Right forelimb (tissue), 1 donor: ENCODE data around the gene XPO6.

Experiments
- DNase-seq: peaks from one replicate; pipeline ENCODE4 v3.0.0-alpha.2; 2018

Gene XPO6

DNA sequence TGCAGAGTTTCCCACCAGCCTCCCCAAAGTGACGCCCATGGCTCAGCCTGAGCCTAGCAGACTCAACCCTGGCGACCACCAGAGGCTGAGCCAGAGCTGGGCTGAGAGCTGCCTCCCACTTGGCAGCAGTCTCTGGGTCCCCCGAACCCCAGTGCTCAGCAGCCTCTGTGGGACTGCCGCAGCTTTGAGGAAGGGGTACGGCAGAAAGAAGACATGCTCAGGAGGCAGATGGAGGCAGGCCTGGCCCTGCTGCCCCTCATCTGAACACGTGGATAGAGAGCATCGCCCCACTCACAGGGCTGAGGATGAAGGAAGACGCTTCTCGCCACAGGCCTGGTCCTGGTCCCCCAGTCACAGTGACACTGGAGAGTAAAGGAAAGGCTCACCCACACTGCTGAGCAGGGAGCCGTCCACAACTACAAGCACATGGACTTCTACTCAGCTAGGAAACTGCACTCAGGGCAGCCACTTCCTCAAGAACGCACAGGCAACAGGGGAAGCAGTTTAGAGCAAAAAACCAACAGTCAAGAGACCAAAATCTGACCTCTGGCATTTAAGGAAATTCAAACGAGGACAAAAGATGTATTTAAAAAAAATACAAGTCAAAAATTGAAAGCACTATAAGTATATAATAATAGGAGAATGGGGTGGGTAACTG, 103.0 kb downstream of the XPO6 start:
- no peak for DNase-seq

DNA sequence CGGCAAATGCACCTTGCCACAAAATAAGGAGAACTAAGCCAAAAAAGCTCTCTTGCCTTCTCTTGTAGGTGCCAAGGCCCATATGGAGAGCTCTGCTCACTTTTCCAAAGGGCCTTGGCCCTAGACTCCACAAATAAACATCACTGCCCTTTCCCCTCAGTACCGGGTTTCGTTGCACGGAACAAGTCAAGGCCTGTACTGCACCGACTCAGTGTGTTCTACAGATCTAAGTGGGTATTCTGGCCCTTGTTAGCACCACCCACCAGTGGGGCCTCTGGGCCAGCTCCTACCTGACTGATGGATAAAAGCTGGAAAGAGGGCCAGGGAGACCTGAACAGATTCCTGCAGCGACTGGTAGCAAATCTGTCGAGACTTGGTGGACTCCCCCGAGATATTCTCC, 104.5 kb downstream of the XPO6 start:
- no peak for DNase-seq

DNA sequence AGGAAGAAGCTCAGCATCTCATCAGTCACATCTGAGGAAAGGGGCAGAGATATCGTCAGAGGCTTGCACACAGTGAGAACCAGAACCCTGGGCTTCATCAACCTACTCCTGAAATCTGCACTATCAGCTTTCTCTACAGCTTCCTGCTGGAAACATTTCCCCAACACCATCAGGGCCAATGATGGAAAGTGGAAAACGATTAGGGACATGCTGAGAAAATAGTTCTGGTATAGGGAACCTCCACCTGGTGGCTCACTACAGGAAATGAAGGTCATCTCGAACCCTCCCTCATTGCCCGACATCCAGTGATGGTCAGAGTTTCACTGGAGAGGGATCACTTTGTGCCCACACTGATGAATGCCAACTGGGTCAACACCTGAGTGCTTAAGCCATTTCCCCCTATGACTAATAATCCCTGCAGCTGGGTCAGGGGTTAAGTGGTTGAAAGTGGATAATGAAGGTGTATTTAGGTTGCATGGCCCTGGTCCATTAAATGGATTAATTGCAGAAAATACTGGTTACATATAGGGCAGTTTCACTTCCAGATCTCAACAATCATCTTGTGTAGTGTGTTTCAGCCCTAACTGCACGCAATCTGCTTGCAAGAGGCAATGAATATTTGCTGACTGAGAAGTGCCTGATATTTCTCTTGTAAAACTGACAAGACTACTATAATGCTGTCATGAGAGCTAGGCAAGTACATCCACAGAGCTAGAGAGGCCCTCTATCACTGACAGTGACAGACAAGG, 105.1 kb downstream of the XPO6 start:
- no peak for DNase-seq

DNA sequence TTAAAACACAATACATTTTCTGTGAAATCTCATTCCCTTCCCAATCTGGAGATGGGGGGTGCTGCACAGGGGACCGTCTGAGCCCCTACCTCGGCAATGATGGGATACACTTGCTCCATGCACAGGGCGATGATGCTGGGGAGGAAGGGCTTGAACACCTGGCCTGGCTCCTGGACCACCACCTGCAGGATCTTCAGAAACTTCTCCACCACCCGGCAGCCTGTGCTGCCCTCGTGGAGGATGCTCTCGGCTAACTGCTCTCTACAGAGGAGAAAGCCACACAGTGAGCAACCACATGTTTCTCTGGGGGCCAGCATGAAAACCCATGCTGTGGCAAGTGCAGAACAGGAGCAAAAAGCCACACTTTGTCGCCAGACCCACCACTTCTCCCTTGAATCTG, 105.8 kb downstream of the XPO6 start:
- DNase-seq = no peak

DNA sequence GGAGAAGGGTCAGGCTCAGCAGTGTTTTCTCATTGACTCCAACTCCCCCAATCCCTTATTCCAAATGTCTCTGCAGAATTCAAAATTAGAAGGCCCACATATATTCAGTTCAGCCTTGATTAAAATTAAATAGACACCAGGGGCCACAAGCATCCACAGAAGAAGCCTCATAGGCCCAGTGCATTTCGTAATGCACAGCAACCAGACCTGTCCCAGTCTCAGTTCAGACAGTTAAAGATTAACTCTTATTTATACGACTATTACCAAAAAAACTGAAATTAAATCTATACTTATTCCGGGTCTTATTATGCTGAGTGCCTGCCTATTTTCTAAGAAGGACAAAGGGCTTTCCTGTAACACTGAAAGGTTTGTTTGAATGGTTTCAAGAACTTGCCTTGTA, 106.5 kb downstream of the XPO6 start:
- no peak for DNase-seq

DNA sequence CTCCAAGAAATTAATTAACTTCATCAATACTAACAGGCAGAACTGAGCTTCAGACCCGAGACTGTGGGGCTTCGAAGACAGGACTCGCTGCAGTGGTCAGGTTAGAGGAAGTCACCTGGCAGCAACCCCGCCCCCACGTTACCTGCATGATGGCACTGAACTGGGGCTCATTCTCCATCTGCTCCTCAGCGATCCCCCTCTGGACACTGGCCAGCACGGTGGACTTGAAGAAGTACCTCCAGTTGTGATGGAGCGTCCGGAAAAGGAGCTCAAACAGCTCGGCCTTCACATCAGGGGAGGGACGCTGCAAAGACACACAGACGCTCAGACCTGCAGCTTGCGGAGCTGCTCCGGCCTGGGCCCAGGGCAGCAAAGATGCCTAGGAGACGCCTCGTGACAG, 107.4 kb downstream of the XPO6 start:
- no peak for DNase-seq

DNA sequence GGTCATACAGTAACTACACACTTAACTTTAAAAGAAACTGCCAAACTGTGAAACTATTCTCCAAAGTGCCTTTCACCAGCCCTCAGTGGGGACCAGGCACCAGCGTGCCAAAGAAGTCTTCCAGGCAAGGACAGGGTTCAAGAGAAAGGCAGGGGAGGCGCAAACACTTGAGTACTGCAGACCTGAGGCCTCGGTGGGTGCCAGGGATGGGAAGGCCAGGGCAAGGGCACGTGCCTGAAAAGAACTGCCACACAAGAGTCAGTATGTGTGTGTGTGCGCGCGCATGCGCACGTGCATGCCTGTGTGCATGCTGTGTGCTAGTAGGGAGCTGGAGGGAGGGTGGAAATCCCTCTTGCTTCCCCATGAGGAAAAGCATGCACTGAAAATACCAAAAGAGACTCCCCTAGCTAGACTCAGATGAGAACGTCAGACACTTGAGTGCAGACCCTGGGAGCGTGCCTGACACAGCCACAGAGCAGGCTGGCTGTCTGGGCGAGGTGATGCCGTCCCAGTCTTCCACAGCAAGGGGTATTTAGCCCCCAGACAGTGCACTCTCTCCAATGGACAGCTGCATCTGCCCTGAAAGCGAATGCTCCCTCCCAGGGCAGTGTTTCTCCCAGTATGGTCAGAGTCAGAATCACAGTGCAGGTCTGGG, 108.1 kb downstream of the XPO6 start:
- no peak for DNase-seq

DNA sequence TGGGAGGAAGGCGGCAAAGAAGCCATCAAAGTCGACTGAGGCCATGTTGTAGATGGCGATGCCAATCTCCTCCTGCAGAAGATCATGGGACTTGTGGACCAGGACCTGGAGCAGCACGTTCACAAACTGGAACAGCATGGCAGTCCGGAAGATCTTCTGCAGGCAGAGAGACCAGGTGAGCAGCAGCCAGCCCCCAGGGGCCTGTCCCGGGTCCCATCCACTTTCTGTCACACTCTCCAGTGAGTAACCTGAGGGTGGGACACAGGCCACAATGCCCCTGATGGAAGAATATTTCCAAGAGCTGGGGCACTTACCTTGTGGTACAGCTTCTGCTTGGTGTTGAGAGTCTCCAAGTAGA, 110.3 kb downstream of the XPO6 start:
- DNase-seq = no peak

DNA sequence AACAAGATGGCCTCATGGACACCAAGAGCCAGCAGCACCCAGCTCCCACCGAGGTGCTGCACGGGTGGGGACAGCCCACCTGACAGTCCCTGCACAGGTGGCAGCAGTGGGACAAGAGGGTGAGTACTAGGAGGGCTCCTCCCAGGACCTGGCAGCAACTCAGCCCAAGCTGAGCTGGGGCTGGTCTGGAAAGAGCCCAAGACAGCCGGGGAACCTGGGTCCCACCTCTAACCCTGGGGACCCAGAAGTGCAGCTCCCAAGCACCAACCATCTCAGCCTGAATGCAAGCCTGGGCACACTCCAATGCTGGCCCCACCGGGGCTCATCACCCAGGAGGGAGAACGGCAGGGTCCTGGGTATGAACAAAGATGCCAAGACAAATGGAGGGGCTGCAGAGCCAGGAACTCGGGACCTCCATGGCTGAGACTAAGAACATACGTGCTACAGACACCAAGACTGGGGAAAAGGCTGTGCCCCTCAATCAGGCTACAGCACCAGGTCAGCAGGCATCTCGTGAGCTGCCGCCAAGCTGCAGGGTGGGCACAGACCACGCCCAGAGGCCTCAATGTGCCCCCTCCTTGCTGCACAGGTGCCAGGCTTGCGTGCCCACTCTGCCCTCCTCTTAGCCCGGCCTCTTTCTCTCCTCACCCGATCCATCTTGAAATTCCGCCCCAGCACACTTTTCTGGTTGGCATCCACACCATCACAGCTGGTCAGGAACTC, 110.8 kb downstream of the XPO6 start:
- no peak for DNase-seq

DNA sequence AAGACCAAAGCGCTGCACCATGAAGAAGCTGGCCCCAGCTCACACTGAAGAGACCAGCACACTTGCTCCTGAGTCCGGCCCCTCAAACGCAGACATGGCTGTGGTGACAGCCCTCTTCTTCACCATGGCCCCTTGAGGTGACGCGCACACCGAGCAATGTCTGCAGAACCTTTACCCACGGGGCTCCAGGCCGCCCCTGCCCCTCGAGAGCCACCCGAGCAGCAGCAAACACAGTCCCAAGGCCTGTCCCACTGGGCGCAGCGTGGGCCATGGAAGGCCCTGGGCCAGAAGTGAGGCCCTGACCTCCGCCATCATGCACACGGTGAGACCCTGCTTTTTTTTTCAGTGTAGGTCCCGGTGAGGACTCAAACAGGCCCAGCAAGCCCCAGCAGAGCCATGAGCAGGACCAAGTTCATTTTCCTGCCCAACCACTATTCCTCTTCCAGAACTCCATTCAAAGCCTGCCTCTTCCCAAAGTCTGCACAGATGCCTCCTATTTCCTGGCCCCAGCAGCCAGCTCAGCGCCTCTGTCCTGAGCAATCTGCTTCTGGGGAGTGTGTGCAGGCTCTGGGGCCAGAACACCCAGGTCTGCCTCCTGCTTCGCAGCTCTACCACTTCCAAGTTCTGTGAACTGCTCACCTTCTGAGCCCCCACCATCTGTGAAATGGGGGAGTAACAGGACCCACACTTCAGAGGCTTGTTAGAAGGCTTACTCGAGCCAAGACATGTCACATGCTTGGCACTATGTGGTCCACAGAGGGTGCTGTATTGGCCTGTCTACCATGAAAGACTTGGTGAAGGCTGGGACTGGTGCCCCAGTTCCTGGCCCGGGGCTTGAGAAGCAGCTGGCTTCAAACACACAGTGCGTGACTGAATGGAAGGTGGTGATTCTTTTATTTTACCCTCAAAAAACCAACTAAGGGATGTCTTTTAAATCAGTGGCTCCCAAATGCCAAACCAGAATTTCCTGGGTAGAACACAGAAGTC, 112.5 kb downstream of the XPO6 start:
- DNase-seq = no peak

DNA sequence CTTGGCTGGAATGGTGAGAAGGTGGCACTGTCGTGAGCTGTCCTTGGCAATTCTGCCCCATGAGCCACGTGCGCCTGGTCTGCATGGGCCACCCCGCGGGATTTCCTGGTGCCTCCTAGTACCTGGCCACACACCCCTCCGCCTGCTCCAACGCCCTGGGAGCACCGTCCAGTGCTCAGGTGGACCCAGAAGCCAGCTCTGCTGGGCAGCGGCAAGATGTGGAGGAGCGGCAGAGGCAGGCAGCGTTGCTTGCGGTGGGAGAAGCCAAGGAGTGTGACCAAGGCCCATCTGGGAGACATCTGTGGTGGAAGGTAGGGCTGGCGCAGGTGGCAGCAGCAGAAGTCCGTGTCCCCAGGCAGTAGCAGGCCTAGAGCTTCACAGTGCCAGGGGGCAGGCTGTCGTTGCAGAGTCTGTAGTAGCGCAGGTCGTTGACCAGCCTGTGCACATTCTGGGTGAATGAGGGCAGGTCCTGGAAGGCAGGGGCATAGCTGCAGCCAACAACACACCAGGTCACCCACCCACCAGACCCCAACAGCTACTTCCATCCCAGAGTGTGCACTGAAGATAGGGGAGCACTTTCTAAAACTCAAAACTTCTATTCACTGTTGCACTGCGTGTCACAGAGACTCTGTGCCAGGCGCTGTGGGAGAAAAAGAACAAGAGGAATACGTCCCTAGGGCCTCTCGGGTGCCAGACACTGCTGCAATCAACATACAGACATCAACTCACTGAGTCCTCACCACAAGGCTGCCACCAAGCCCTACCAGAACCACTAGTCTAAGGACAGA, 113.4 kb downstream of the XPO6 start:
- no peak for DNase-seq

DNA sequence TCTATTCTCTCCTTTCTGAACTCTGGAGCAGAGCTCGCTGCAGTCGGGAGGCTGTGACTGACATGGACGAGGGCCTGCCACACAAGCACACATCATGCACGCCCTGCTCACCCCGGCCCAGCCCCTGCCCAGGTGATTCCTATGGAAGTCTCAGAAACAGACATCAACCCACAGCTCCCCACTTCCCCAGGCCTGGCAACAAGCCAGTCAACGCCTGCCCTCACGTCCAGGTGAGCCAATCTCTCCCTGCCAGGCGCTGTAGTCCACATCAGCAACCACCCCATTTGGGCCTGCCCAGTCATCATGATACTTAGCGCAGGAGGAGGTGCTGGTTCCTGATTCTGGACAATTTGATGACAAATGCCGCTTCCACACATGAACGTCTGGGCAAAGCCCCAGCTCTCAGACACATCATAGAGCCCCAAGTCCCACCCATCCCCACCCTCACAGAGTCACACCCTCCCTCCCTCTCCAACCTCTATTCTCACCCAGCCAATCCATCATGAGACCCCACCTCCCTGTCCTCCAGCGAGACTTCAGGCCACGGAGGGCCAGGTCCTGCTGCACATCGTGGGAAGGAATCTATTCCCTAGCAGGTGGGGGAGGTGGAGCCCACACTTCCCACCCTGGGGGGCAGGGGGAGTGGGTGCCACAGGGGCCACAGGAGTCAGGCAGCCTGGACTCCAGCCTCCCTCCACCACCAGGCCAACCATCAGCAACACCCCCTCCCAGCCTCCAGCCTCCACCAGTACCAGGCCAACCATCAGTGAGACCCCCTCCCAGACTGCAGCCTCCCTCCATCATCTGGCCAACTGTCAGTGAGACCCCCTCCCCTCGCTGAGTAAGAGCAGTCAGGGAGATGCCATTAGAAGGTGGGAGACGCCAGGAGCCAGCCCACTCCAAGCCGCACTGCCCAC, 114.5 kb downstream of the XPO6 start:
- DNase-seq = no peak

DNA sequence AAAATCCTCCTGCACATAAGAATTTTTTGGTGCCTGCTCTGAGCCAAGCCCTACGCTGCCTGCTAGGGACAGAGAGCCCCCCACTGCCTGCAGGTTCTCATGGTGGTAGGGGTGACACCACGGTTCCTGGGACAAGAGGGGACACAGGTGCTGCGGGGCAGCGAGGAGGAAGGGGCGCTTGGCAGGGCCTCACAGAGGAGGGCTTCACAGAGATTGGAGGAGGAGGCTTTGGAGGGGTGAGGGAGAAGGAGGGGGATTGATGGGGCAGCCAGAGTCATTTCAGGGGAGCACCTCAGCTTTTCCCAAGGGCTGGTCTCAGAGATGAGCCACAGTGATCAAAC, 118.4 kb downstream of the XPO6 start:
- DNase-seq = no peak

DNA sequence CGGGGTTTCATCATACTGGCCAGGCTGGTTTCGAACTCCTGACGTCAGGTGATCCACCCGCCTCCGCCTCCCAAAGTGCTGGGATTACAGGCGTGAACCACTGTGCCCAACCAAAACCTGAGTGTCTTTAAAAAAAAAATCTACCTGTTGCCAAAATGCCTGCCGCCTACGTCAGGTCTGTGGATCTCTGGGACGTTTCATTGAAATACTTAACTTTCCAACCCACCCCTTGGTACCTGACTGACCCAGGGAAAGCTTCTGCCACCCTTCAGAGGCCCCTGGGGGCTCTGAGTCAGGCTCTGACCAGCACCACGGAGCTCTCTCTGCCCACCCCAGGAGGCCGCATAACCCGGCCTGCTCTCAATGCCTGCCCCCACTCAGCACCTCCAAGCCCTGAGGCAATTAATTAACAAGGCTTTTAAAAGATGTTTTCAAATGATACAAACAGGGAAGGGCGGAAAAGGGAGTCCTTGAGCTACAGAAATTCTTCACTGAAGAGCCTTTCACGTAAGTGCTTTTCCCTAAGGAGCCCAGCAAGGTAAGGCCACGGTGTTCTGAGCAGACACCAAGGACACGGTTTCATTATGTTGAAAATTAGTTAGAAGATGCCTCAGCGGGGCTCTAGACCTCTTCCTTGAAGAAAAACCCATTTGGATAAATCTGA, 118.9 kb downstream of the XPO6 start:
- no peak for DNase-seq

DNA sequence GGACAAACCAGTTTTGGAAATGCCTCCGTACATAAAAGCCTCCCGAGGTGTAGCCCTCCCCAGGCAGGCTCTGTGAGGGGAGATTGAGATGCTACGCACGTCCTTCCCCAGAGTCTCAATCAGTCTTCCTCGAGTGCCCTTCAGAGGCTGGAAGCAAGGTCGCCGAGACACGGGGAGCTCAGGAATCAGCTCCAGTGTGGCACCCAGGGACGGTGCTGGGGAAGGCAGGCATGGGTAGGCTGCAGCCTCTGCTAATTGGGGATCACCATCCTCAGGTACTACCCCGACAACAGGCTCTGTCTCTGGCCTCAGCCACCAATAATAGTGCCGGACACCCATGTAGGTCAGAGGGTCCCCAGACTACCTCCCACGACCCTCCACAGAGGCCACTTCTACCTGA, 120.1 kb downstream of the XPO6 start:
- DNase-seq = no peak

DNA sequence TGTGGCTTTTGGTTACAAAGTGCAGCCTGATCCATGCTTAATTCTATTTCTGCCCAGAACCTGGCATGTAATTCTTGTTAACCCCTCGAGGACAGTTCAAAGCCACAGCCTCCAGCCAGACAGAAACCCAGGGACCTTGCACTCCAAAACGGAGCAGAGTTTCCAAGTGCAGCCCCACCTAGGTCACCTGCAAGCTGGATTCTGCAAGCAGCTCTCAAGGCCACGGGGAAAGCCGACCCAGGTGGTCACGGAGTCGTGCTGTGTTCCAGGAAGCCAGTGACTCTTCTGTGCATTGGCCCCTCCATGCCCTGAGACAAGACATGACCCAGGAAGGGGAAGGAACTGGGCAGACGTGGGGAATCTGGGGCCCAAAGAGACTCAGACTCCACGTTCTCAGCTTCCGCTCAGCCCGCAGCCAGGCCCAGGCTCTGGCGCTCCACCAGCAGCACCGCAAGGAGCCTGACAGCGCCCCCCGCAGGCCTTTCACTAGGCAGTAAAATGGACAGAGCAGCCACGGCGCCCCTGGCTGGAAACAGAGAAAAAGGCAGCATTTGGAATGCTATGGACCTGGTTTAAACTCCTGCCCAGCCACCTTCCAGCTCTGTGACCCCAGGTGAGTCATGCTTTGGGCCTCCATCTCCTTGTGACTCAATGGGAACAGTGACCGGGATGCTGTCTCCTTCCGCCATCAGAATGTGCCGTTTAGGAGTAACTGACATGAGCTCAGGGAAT, 121.0 kb downstream of the XPO6 start:
- DNase-seq = no peak

DNA sequence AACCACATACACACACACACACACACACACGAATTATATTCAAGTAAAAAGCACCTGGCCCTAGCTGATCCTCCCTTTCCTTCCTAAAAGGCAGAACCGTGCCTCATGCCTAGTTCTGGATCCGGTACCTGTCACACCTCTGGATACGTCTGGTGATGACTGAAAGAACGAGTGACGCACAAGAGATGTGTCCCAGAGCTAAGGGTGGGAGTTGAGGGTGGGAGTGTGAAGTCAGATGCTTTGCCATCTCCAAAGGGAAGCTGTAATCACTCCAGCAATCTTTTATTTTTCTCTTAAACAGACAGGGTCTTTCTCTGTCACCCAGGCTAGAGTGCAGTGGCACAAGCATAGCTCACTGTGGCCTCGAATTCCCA, 121.8 kb downstream of the XPO6 start:
- DNase-seq = no peak

DNA sequence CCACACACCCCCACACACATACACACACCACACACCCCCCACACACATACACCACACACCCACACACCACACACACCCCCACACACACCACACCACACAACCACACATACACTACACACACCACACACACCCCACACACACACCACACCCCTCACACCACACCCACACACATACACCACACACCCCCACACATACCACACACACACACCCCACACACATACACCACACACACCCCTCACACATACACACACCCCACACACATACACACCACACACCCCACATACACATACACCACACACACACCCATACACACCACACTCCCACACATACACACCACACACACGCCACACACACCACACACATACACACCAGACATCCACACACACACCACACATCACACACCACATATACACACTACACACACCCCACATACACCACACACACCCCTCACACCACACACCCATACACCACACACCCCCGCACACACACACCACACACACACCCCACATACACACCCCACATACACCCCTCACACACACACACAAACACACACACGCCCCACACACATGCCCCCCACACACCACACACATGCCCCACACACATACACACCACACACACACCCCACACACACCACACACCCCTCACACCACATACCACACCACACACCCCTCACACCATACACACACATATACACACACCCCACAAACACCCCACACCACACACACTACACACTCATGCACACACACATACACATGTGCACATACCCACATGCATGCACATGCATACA, 122.4 kb downstream of the XPO6 start:
- DNase-seq = no peak
